ENCODE results near the gene SLC12A7.
"Not testable (repeated sequence)": the region's sequence is repeated elsewhere in the genome, so short reads cannot be mapped to it uniquely, and the experiment has no call there.

Gene SLC12A7

DNA sequence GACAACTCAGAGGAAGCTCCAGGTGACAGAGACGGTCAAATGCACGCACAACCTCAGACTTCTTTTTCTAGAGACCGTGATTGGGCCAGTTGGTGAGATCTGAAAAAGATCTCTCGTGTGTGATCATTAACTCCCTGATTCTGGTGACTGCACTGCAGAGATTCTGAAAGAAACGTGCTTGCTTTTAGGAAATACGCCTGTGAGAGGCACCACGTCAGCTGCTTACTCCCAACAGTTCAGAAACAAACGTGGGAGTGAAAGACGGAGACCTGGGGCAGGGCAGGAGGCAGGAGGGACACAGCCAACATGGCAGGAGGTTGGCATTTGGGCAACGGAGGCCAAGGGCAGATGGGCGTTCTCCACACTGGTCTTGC lies 15.9 kb downstream of the SLC12A7 start:
- DNase-seq = no peak

DNA sequence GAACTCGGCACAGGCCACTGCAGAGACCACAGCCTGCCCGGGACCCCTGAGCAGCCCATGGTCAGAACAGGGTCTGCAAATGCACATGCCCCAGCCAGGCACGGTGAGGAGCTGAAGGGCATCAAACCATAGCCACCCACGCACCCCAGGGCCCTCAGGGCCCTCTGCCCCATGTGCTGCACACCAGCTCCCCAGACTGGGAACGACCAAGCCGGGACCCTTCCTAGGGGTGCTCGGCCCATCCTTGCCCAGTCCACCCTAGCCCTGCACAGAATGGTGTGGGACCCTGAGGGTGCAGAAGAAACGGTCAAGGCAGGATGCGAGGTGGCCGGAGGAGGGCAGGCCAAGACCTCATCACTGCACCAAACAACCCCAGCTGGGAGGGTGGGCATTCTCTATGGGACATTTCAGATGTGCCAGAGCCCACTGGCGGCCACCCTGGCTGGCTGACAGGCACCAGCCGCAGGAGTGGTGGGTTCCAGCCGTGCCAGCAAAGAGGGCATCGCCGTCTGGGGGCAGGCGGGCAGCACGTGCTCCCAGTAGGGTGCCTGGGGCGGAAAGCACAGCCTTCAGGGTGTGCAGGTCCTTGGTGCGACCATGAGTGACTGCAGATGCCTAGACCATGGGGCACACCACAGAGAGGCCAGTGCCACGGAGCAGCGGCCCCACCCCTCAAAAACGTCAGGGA lies 16.4 kb downstream of the SLC12A7 start:
- DNase-seq = no peak

DNA sequence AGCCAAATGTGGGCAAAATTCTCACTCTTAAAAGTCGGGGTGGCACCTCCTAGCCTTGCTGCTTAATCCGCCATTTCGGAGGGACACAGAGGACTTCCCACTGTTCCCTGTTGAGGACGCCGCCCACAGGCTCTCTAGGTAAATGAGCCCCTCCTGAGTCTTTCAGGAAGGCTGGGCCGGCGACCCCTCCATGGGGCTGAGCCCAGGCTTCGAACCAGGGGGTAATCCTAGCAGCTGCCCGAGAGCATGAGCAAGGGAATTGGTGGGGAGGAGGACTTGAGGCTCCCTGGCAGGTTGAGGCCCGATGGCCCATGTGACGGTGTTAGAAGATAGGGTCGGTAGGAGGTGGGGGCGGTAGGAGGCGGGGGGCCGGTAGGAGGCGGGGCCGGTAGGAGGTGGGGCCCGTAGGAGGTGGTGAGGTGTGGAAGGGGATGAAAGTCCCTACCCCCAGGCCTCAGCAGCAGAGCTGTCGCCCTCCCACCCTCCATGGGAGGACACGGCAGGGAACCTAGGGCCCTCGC lies 17.1 kb downstream of the SLC12A7 start:
- DNase-seq = no peak

DNA sequence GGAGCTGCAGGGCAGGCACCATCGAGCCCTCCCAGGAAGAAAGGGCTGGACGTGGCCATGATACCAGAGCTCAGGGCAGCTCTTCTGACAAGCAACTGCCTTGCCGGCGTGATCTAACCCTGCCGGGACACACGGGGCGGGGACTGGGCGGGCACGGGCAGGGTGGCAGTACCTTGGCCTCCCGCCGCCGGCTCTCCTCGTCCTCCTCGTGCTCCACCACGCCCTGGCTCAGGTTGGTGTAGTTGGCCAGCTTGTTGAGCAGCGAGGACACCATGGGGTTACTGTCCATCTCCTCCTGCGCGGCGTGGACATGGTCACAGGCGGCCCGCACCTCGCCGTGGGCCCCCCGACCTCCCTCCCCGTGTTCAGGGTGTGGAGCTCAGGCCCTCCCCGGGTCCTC lies 18.5 kb downstream of the SLC12A7 start:
- no peak for DNase-seq

DNA sequence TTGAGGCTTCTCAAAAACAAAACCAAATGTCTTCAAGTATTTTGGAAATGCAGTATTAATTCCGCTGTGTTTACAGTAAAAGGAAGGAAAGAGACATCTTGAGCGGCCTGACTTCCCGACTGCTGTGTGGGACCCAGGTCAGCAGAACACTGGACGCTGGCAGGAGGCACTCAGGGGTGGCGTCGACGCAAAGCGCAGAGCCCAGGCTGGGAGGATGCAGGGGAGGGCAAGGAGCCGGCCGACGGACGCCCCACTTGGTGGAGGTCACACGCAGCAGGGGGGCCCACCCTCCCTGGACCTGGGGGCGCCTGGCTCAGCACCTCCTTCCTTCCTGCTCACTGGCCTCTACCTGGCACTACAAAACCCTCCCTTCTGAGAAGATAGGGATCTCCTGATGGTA lies 19.7 kb downstream of the SLC12A7 start:
- DNase-seq = no peak

DNA sequence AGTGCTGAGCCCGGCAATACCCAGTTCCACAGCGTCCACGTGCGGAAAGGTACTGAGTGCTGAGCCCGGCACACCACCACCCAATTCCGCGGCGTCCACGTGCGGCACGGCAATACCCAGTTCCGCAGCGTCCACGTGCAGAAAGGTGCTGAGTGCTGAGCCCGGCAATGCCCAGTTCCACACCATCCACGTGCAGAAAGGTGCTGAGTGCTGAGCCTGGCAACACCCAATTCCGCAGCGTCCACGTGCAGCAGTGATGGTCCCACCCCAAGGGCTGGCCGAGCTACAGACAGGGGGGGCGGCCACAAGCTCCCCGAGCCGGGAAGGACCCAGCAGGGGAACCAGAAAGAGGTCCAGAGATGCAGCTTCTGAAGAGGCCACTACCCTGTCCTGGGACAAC lies 20.2 kb downstream of the SLC12A7 start:
- no peak for DNase-seq

DNA sequence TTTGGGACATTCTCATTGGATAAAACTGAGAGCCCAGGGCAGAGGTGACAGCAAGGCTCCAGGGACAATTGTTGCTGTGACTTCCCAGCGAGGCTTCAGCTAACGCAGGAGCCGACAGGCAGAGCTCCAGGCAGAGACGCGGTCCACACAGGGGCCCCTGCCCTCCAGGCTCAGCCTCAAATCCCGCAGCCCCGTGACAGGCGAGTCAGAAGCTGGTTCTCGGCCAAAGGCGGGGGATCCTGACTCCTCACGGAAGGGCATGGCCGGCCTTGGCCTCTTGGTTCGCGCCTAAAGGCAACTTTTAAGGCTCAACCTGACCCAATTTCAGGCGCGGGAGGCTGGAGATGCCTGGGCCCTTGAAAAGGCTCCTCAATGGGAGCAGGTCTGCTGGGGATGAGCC lies 21.3 kb downstream of the SLC12A7 start:
- DNase-seq = no peak

DNA sequence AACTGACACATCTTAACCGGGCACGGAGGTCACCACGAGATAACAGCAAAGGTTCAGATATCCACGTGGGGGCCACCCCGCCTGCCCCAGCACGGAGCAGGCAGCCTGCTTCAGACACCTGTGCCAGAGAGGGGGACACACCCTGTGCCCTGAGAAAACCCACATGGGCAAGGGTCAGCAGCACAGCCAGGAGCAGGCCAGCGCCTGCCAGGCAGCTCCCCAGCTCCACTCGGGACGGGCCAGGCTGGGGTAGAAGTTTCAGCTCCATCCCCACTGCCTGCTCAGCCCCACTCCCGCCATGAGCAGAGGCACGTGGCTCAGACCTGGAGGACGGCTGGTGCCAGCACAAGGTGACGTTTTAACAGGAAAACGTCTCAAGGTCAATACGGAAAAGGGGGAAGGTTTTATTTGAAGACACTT lies 22.2 kb downstream of the SLC12A7 start:
- no peak for DNase-seq

DNA sequence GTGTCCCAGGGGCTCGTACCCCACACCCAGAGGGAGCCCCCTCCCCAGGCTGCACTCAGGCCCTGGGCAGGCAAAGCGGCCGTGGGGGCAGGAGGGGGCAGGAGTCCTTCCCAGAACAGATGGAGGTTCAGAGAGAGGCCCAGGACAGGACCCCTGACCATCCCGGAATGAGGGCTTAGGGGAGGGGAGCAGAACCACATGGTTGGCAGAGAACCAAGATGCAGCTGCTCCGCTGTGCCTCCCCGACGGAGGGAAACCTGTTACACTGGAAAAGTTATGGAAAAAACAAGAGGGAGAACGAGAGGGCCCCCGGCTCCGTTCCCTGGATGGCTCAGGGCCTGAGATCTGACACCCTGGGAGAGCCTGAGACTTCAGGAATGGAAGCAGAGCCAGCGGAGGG lies 22.7 kb downstream of the SLC12A7 start:
- DNase-seq = no peak

DNA sequence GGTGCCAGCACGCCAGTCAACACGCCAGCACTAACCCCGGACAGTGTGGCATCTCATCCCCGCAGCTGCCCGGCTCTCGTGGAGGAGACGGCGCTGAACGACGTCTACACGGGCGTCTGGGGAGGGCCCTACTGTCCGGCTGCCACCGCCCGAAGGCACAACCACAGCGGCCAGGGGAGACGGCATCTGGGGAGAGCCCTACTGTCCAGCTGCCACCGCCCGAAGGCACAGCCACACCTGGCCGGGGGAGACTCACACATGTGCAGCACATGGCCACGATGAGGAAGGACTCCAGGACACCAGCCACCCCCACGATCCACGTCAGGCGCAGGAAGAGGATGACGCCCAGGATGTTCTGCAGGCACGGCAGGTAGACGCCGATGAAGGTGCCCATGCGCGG lies 23.1 kb downstream of the SLC12A7 start:
- DNase-seq = no peak

DNA sequence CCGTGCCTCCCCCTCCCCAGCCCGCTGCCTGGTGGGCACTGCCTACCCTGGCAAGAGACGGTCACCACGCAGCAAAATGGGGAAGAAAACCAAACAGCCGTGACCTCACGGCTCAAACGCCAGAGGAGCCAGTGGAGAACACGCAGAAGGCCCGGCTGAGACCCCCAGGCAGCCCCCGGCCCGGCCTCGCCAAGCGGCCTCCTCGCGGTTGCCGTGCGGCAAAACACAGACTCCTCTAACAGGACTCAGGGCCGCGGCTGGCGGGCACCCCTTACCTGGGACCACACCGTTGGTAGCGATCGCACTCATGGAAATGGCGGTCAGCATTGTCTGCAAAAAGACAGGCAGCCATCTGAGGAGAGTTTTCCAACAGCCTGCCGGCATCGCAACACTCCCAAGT lies 23.8 kb downstream of the SLC12A7 start:
- DNase-seq = no peak

DNA sequence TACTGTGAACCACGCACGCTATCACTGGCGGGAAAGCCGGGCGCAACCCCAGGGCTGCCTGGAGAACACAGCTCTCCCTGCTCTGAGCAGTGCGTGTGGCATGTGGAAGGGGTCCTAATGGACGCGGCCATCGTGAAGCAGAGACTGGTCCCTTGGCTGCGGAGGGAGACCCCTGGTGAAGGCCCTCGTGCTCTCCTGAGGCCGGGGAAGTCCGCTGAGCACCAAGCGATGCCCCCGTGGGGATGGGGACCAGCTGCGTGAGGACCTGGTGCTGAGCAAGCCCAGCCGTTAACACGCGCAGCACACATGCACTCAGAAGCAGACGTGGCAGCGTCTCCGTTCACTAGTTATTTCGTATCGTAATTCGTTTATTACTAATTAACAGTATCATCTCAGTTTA lies 24.4 kb downstream of the SLC12A7 start:
- no peak for DNase-seq

DNA sequence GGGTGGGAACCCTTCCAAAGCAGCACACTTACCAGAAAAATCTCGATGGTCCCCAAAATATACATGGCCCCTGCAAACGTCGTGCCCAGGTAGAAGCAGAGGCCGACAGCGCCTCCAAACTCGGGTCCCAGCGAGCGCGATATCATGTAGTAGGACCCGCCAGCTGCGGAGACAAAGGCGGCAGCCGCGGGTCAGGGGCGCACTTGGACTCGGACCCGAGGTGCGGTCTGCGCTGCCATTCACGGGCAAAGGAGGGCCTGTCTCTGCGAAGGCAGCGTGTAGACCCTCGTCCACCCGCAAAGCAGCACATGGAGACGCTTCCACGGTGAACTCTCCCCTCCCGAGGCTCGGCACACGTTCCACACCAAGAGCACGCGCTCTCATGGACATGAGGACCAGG lies 25.0 kb downstream of the SLC12A7 start:
- DNase-seq = no peak

DNA sequence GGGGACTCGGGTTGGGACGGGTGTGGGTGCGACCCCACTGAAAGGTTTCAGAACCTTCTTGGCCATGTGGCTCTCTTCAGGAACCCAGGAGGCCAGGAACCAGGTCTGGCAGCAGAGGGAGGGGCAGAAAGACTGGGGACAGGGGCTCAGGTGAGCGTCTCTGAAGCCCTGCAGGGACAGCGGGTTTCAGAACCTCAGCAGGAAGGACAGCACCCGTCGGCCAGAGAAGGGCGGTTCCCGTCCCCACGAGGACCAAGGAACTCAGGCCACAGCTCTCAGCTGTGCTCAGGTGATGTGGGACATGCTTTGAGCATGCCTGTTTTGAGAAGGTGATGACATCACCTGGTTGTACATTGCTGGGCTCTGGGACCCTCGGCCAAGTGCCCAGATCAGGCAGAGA lies 25.7 kb downstream of the SLC12A7 start:
- DNase-seq = no peak

DNA sequence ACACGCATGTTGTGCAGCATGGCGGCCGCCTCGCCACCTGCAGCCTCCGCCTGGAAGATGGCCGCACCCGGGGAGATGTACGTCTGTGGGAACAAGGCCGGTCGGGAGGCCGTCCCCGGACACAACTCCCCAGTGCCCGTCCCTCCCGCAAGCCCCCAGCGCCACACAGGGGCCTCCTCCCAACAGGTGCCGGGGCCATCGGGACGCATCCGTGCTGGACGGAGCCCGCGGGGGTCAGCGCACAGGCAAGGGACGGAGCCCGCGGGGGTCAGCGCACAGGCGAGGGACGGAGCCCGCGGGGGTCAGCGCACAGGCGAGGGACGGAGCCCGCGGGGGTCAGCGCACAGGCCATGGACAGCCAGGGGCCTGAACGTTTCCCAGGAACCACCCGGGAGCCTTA lies 26.5 kb downstream of the SLC12A7 start:
- DNase-seq = no peak

DNA sequence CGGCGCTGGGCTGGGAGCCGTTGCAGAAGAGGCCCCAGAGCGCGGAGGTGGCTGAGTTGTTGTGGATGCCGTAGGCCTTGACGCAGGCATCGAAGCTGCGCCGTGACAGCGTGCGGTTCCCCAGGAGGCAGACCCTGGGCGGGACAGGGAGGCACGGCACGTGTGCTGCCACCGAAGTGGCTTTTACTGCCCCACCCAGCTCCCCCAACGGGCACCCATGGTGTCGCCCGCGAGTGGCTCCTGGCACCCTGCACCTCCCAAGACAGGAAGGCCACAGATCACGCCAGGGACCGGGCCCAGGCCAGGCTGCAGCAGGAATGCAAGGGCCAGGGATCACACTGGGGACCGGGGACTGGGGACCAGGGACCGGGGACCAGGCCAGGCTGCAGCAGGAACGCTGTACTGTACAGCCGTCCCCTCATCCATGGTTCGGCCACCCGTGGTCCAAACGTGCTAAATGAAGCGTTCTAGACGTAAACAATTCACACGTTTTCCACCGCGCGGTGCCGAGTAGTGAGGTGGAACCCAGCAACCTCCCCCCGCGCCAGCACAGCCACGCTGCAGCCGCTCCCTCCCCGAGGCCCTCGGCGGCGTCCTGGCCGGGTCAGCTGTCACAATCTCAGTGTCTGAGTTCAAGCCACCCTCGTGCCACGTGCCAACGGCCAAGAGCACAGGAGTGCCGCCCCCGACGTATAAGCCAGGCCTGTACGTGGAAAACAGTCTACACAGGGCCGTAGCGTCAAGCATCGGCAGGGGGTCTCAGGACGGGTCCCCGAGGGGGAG lies 27.8 kb downstream of the SLC12A7 start:
- no peak for DNase-seq

DNA sequence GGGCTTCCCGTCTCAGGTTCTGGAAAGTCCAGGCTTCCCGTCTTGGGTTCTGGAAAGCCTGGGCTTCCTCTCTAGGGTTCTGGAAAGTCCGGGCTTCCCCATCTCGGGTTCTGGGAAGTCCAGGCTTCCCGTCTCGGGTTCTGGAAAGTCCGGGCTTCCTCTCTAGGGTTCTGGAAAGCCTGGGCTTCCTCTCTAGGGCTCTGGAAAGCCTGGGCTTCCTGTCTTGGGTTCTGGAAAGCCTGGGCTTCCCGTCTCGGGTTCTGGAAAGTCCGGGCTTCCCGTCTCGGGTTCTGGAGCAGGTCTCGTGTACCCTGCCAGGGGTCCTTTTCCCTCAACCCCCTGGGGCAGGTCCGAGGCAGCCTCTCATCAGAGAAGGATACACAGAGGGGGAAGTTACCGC lies 28.8 kb downstream of the SLC12A7 start:
- not testable (repeated sequence) for DNase-seq

DNA sequence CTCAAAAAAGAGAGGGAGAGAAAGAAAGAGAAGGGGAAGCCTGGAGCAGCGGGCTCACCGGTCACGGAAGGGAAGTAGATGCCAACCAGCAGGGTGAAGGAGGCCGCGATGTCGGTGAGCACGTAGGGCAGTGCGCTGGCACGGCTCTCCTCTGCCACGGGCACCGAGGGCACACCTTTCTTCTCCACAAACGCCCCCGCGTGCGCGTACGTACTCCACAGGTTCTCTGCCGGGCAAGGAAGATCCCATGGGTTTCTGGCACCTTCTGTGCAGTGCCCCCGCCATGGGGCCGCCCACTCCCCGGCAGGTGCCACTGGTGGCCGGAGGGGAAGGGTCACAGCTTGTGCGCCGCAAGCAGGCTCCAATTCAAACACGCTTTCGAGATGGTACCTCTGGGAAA lies 30.3 kb downstream of the SLC12A7 start:
- no peak for DNase-seq

DNA sequence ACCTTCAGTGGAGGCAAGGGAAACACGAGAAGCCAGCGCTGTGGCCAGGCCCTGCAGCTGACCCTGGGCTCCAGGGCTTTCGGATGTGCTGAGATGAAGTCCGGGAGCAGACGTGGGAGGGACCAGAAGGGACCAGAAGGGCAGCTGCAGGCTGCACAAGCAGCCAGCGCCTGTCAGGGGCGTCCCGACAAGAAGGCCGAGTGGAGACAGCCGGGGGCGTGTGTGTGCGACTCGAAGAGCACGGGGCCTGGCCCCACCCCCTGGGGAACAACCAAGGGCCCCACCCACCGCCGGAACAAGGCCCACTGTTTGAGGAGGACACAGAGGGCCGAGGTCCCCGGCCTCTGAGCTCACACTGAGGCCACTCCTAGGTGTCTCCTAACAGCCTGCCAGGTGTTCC lies 31.4 kb downstream of the SLC12A7 start:
- DNase-seq = no peak

DNA sequence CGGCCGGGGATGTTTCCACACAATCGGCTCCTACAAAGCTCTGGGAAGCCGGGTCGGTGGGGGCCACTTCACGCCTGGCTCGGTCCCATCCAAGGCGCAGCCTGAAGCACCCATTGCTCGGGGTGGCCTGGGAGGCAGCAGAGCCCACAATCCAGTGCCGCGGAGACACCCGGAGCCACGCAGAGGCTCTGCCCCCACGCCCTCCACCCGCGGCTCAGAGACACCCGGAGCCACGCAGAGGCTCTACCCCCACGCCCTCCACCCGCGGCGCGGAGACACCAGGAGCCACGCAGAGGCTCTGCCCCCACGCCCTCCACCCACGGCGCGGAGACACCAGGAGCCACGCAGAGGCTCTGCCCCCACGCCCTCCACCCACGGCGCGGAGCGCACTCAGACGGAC lies 31.9 kb downstream of the SLC12A7 start:
- no peak for DNase-seq

DNA sequence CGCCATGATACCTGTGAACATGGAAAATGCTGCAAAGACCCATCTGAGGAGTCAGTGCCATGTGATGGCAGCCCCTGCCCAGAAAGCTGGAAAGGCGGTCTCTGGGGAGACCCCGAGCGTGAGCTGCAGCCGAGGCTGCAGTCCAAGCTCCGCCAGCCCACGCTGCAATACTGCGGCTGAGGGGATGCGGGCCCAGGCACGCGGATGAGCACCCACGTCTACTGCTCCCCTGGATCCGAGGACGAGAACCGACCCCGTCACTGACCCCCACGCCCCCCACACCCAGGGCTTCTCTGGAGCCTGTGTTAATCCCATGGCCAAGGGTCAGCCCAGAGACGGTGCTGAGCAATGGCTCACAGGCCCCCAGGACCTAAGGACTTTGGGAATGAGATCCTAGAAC lies 32.4 kb downstream of the SLC12A7 start:
- no peak for DNase-seq

DNA sequence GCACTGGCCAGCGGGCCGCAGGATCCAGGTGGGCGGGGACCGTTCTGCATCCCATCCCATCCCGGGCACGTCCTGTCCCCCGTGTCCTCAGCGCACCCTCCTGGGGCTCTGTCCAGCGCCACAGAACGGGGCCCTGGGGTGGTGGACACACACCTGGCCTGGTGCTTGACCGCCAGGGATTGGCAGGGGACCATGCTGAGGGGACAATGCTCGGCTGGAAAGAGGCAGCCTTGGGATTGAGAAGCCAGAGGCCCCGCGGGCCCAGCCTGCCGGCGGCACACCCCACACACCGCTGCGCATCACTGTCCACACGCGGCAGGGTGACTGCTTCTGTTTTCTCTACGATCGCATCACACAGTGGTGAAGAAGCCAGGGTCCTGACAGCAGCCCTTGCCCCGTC lies 33.0 kb downstream of the SLC12A7 start:
- no peak for DNase-seq

DNA sequence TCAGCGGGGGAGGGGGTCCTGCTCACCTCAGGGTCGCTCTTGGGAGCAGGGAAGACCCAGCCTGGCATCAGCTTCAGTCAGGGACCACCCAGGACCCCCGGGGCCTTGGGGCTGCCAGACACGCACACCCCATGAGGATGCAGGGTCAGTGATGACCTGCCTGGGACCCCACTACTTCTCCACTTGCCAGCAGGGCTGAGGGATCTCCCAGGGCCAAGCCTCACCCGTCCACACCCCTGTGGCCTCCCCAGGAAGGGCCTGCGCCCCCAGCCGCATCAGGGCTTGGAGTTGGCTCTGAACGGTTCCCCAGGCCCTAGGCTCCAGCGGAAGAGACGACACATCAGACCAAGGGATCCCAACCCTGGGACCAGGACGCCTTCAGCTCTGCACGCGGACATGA lies 33.7 kb downstream of the SLC12A7 start:
- no peak for DNase-seq

DNA sequence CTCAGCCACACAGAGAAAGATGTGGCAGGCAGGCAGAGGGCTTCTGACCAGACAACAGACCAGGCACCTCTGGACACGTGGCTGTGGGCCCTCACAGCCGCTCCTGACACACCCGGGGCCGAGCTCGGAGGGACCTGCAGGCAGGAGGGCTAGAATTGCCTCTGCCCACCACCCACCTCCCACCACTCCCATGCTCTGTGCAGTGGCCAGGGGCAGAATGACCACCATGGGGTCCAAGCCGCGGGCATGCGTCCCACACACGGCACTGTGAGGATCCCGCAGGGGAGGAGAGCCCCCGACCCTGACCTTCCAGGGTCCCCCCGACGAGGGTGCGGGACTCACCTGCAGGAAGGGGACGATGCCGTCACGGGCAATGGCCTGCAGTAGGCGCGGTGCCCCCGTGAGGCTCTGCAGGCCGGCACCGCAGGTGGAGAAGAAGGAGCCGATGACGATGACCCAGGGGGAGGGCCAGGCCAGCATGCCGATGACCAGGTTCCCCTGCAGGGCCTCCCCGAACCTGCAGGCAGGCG lies 34.3 kb downstream of the SLC12A7 start:
- DNase-seq = no peak

Data from NCI-H526 treated with DMSO at 0.1 percent for 48 hours (cell line).